ENCODE data around the gene ACSL1.
"Not testable (repeated sequence)": the region's sequence is repeated elsewhere in the genome, so short reads cannot be mapped to it uniquely, and the experiment has no call there.

DNA sequence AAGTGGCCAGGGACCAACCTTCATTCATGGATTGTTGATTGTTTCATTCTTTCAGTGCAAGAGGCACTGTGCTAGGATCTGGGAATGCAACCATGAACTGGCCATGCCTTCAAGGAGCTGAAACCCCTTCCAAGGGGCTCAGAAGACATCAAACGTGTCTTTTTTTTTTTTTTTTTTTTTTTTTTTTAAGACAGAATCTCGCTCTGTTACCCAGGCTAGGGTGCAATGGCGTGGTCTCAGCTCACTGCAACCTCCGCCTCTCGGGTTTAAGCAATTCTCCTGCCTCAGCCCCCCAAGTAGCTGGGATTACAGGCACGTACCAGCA is 13.3 kb upstream of the ACSL1 start:
- TF ChIP-seq, protein P1, sequence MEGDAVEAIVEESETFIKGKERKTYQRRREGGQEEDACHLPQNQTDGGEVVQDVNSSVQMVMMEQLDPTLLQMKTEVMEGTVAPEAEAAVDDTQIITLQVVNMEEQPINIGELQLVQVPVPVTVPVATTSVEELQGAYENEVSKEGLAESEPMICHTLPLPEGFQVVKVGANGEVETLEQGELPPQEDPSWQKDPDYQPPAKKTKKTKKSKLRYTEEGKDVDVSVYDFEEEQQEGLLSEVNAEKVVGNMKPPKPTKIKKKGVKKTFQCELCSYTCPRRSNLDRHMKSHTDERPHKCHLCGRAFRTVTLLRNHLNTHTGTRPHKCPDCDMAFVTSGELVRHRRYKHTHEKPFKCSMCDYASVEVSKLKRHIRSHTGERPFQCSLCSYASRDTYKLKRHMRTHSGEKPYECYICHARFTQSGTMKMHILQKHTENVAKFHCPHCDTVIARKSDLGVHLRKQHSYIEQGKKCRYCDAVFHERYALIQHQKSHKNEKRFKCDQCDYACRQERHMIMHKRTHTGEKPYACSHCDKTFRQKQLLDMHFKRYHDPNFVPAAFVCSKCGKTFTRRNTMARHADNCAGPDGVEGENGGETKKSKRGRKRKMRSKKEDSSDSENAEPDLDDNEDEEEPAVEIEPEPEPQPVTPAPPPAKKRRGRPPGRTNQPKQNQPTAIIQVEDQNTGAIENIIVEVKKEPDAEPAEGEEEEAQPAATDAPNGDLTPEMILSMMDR (tag by site-specific recombination; IDR thresholded peaks at IDR 0.05) = not testable (repeated sequence)
- TF ChIP-seq ZNF830 (tag by site-specific recombination; IDR thresholded peaks at IDR 0.05; ENCODE audit: low read depth); SP2 (tag by site-specific recombination; IDR thresholded peaks at IDR 0.05); ZNF610 (tag by site-specific recombination; IDR thresholded peaks at IDR 0.05; ENCODE audit: borderline replicate concordance); ZNF133 (tag by site-specific recombination; IDR thresholded peaks at IDR 0.05); ZNF394 (tag by site-specific recombination; IDR thresholded peaks at IDR 0.05; ENCODE audit: borderline replicate concordance); ZNF785 (tag by site-specific recombination; IDR thresholded peaks at IDR 0.05); ZNF302 (tag by site-specific recombination; IDR thresholded peaks at IDR 0.05; ENCODE audit: low read depth): not testable (repeated sequence)
- TF ChIP-seq, protein P2, sequence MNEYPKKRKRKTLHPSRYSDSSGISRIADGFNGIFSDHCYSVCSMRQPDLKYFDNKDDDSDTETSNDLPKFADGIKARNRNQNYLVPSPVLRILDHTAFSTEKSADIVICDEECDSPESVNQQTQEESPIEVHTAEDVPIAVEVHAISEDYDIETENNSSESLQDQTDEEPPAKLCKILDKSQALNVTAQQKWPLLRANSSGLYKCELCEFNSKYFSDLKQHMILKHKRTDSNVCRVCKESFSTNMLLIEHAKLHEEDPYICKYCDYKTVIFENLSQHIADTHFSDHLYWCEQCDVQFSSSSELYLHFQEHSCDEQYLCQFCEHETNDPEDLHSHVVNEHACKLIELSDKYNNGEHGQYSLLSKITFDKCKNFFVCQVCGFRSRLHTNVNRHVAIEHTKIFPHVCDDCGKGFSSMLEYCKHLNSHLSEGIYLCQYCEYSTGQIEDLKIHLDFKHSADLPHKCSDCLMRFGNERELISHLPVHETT (tag by site-specific recombination; IDR thresholded peaks at IDR 0.05) = not testable (repeated sequence)
- TF ChIP-seq, protein P3, sequence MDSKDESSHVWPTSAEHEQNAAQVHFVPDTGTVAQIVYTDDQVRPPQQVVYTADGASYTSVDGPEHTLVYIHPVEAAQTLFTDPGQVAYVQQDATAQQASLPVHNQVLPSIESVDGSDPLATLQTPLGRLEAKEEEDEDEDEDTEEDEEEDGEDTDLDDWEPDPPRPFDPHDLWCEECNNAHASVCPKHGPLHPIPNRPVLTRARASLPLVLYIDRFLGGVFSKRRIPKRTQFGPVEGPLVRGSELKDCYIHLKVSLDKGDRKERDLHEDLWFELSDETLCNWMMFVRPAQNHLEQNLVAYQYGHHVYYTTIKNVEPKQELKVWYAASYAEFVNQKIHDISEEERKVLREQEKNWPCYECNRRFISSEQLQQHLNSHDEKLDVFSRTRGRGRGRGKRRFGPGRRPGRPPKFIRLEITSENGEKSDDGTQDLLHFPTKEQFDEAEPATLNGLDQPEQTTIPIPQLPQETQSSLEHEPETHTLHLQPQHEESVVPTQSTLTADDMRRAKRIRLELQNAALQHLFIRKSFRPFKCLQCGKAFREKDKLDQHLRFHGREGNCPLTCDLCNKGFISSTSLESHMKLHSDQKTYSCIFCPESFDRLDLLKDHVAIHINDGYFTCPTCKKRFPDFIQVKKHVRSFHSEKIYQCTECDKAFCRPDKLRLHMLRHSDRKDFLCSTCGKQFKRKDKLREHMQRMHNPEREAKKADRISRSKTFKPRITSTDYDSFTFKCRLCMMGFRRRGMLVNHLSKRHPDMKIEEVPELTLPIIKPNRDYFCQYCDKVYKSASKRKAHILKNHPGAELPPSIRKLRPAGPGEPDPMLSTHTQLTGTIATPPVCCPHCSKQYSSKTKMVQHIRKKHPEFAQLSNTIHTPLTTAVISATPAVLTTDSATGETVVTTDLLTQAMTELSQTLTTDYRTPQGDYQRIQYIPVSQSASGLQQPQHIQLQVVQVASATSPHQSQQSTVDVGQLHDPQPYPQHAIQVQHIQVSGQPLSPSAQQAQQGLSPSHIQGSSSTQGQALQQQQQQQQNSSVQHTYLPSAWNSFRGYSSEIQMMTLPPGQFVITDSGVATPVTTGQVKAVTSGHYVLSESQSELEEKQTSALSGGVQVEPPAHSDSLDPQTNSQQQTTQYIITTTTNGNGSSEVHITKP (tag by site-specific recombination; IDR thresholded peaks at IDR 0.05) = not testable (repeated sequence)
- TF ChIP-seq, protein P4, sequence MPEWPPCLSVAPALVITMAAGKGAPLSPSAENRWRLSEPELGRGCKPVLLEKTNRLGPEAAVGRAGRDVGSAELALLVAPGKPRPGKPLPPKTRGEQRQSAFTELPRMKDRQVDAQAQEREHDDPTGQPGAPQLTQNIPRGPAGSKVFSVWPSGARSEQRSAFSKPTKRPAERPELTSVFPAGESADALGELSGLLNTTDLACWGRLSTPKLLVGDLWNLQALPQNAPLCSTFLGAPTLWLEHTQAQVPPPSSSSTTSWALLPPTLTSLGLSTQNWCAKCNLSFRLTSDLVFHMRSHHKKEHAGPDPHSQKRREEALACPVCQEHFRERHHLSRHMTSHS (tag by site-specific recombination; IDR thresholded peaks at IDR 0.05) = not testable (repeated sequence)
- TF ChIP-seq, protein P5, sequence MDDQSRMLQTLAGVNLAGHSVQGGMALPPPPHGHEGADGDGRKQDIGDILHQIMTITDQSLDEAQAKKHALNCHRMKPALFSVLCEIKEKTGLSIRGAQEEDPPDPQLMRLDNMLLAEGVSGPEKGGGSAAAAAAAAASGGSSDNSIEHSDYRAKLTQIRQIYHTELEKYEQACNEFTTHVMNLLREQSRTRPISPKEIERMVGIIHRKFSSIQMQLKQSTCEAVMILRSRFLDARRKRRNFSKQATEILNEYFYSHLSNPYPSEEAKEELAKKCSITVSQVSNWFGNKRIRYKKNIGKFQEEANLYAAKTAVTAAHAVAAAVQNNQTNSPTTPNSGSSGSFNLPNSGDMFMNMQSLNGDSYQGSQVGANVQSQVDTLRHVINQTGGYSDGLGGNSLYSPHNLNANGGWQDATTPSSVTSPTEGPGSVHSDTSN (CRISPR knock-in tag; IDR thresholded peaks at IDR 0.05) = not testable (repeated sequence)

Data from HEK293 (cell line).